AG09309 (cell line): ENCODE data around the gene PDCD2L.
"Not testable (repeated sequence)": the region's sequence is repeated elsewhere in the genome, so short reads cannot be mapped to it uniquely, and the experiment has no call there.

Experiments
- DNase-seq: peaks from one replicate; pipeline ENCODE4 v3.0.0-alpha.2; 2010; ENCODE audit warnings: low read depth
- H3K4me3 ChIP-seq: 2 replicates; pipeline ENCODE4 v1.5.1; 2011; ENCODE audit warnings: mild to moderate bottlenecking, low read depth, low read length, moderate library complexity; ENCODE audit not compliant: control insufficient read depth
- CTCF ChIP-seq: IDR thresholded peaks from 2 replicates; pipeline ENCODE4 v1.5.1; 2011; ENCODE audit warnings: mild to moderate bottlenecking, low read depth, low read length, inconsistent platforms; ENCODE audit not compliant: insufficient read depth, control insufficient read depth; ENCODE audit errors: missing control alignments

Gene PDCD2L

GRCh38 chr19:34468409-34468808 is 64.2 kb downstream of the PDCD2L start:
- no peak for DNase-seq
- no peak overlapping the region for H3K4me3 ChIP-seq
- no peak for TF ChIP-seq CTCF

DNA sequence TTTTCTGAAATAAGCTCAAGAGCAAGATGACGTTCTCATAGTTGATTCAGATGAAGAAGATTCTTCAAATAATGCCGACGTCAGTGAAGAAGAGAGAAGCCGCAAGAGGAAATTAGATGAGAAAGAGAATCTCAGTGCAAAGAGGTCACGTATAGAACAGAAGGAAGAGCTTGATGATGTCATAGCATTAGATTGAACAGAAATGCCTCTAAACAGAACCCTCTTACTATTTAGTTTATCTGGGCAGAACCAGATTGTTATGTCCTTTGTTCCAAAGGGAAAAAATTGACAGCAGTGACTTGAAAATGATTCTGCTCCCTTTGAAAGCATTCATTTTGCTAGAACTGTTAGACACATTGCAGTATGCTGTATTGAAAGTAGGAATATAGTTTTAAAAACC is 64.8 kb downstream of the PDCD2L start:
- H3K4me3 ChIP-seq, DNase-seq: not testable (repeated sequence)

DNA sequence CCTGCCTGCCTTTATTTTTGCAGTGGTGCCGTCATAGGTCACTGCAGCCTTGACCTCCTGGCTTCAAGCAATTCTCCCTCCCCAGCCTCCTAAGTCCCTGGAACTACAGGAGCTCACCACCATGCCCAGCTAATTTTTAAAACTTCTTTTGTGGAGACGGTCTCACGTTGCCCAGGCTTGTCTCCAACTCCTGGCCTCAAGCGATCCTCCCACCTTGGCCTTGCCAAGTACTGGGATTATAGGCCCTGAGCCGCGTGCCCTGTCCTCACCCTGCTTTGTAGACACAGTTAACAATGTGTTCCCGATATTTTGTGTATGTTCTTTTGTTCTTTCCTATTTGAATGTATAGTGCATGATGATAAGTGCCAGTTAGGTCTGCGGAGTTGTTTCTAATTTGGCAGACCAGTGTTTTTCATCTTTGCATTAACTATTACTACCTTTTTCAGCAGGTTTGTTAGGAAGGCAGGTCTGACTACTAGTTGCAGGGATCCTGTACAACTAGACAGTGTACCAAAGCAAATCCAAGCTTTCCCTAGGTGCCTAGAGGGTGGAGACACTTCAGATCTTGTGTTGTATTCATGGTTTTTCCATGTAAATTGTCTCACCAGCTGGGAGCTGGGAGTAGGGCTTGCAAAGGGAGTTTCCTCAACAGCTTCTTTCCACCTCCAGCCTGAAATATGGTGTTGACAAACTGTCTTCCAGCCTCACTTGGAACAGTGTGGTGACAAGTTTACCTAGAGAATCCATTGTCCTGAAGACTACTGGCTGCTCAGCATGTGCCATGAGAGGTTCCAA is 67.9 kb downstream of the PDCD2L start:
- TF ChIP-seq CTCF = no peak
- no peak overlapping the region for H3K4me3 ChIP-seq
- no peak for DNase-seq

DNA sequence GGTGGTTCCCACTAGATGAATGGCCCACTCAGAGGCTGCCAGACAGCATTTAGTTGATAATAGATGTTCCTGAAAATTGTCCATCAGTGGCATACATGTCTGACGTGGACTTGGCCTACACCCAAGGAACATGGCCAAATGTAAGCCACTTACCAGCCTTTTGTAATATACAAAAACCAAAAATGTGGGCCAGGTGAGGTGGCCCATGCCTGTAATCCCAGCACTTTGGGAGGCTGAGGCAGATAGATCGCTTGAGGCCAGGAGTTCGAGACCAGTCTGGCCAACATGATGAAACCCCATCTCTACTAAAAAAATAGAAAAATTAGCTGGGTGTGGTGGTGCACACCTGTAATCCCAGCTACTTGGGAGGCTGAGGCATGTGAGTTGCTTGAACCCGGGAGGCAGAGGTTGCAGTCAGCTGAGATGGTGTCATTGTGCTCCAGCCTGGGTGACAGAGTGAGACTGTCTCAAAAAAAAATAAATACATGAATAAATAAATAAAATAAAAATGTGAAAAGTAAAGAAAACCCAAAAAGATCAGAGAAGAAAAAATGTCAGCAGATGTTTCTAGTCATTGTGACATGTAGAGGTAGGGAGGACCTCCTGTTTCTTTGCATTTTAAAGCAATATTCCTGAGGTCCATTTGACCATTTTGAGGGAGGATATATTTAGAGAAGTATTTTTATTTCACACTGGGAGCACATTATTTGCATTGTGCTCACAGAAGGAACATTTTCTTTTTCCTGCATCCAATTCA is 70.2 kb downstream of the PDCD2L start:
- no peak for DNase-seq
- TF ChIP-seq CTCF = no peak
- no peak overlapping the region for H3K4me3 ChIP-seq

DNA sequence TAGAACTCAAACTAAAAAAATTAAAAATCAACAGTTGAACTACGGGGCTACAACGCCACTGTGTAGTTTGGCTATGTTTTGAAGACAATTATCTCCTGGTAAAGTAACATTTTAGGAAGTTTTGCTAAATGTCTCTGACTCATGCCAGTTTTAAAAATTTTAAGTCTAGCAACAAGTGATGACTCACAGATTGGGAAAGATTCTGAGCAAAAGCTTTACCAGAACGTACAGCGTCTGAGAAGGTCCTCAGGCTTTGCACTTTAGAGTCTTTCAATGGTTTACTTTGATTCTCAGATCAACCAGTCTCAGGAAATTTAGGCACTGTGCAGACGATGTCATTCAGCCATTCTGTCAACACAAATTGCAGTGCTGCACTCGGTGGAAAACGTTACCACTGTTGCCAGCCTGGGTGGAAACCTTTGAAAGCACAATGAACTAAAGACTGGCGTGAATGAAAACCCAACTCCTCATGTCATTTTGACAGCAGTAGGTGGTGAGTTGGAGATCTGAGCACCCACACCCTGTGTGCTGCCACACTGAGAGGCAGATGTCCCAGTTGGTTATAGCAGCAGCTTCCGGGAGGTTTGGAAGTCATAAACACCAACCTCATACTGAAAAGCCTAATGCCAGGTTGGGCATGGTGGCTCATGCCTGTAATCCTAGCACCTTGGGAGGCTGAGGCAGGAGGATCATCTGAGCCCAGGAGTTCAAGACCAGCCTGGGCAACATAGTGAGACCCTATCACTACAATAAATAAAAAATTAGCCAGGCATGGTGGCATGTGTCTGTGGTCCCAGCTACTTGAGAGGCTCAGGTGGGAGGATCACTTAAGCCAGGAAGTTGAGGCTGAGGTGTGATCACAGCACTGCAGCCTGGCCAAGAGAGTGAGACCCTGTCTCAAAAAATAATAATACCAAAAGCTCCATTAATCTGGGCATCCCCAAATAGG is 71.1 kb downstream of the PDCD2L start:
- DNase-seq = peak; percentile 76
- no peak overlapping the region for H3K4me3 ChIP-seq

More for the DNA sequence above, 71.1 kb downstream of the PDCD2L start:
- TF ChIP-seq CTCF = no peak
